Ascending aorta (tissue), 2 donors: ENCODE data around the gene HMCES. TPM values are rescaled to one million over a fixed set of nuclear protein-coding genes. Genes with fewer than 3 reads are reported as not detected.

Source experiments
- DNase-seq, 2 donors: peaks; one replicate each; pipeline ENCODE4 v3.0.0-alpha.2; 2019; ENCODE audit warnings: low spot score in 2 of 2
- H3K27ac ChIP-seq, 2 donors: fragments of 200-600 bp; sonication (generic); one replicate each; pipeline ENCODE4 v1.5.1; 2016 to 2017; ENCODE audit warnings: mild to moderate bottlenecking in 1 of 2
- H3K27me3 ChIP-seq: fragments of 200-600 bp; sonication (generic); one replicate; pipeline ENCODE4 v1.5.1; 2017
- H3K36me3 ChIP-seq, 2 donors: fragments of 200-600 bp; sonication (generic); one replicate each; pipeline ENCODE4 v1.5.1; 2016
- H3K4me1 ChIP-seq, 2 donors: fragments of 200-600 bp; sonication (generic); one replicate each; pipeline ENCODE4 v1.5.1; 2016 to 2017; ENCODE audit warnings: mild to moderate bottlenecking in 1 of 2
- H3K4me3 ChIP-seq, 2 donors: fragments of 200-600 bp; sonication (generic); one replicate each; pipeline ENCODE4 v1.5.1; 2016 to 2017; ENCODE audit warnings: mild to moderate bottlenecking in 1 of 2
- H3K9me3 ChIP-seq, 2 donors: fragments of 200-600 bp; sonication (generic); one replicate each; pipeline ENCODE4 v1.5.1; 2016
- CTCF ChIP-seq, 3 experiments: fragments of 200-600 bp in 2 of 3; fragments of 450-650 bp in 1 of 3; sonication (generic) in 2 of 3; IDR thresholded peaks; one replicate each; pipeline ENCODE4 v1.5.1; 2016 to 2019; ENCODE audit warnings: antibody characterized with exemption in 3 of 3, mild to moderate bottlenecking in 1 of 3, moderate library complexity in 1 of 3
- intact Hi-C: fragments of 100-400 bp; cut with DNase I; formaldehyde crosslinking; loops from one replicate; pipeline ENCODE4 v1.15.1; 2023
- total RNA-seq: library from RNA; depleted of rRNA; stranded (reverse); fragments of >200 nt; gene quantifications from one replicate; pipeline ENCODE4 v1.1.0, GENCODE V29; 2016

Gene HMCES
- total RNA-seq, 1 donor from 2014 or later, result 11.2 TPM

- no peak overlapping the region for H3K27ac ChIP-seq
- peaks cover 0 to 15% of the 10 kb centered on the region in 2 donors for H3K4me1 ChIP-seq
- intact Hi-C loops, result no loop called here
- no peak for TF ChIP-seq CTCF (IDR thresholded peaks at IDR 0.05)
- peaks cover 0 to 6% of the 10 kb centered on the region in 2 donors for H3K36me3 ChIP-seq
- H3K4me3 ChIP-seq, result no peak overlapping the region
- no peaks in the 10 kb centered on the region for H3K27me3 ChIP-seq
- no peak for DNase-seq
- no peaks in the 10 kb centered on the region for H3K9me3 ChIP-seq
Observed at GRCh38 chr3:129308636-129309035, 30.0 kb downstream of the HMCES start.

DNA sequence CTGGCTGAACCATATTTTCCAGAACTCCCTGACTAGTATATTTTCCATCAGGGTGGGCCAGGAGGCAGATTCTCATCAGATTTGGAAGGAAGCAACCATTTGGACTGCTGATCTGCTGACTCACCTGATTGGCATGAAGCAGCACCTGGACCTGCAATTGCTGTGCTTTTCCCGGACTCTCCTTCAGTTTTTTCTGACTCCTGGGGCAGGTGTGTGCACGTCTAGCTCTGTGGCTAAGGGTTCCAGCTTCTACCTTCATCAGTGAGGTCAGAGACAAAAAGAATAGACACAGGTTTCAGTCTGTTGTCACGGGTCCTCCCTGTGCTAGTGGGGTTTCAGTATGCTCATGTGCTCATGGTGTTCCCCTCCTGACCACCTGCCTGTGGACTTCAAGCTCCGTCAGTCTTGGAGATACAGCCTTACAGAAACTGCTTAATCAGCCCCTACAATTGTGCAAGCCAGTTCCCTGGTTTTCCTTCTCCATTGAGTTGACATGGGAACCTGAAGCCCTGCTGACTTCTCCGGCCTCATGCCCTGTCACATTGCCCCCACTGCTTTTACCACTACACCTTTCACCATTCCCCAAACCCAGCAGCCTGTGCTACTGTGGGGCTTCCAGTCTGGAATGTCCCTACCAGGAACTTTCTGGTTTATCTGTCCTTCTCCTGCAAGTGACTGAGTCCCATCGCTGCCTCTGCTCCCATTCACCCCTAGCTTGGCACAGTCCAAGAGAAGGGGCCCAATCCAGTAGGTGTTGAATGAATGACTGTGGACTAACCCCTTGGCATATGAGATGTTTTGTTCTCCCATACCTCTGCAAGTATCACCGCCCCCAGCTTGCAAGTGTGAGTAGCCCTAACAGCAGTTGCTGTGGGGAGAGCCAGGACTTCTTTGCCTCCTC lies 31.7 kb downstream of the HMCES start:
- intact Hi-C loops, result no loop called here

GRCh38 chr3:129311054-129311902 lies 32.6 kb downstream of the HMCES start:
- H3K27me3 ChIP-seq, result no peaks in the 10 kb centered on the region
- H3K4me3 ChIP-seq, result no peak overlapping the region
- no peaks in the 10 kb centered on the region for H3K9me3 ChIP-seq
- no peaks in the 10 kb centered on the region for H3K36me3 ChIP-seq
- intact Hi-C loops, result no loop called here
- H3K27ac ChIP-seq, result no peak overlapping the region
- peak in 1 of 2 donors; percentile 61 for DNase-seq
- TF ChIP-seq CTCF (IDR thresholded peaks at IDR 0.05), result no peak
- H3K4me1 ChIP-seq, result peaks cover 0 to 13% of the 10 kb centered on the region in 2 donors

More for the DNA sequence above, 31.7 kb downstream of the HMCES start:
- Histone ChIP-seq H3K36me3 (no peaks in the 10 kb centered on the region), H3K4me3 (no peak overlapping the region), H3K27me3 (no peaks in the 10 kb centered on the region), H3K9me3 (no peaks in the 10 kb centered on the region), H3K4me1 (peaks cover 0 to 16% of the 10 kb centered on the region in 2 donors), H3K27ac (no peak overlapping the region)
- TF ChIP-seq CTCF (IDR thresholded peaks at IDR 0.05), result no peak
- DNase-seq, result peak in 1 of 2 donors; percentile 63

GRCh38 chr3:129312021-129312639 lies 33.5 kb downstream of the HMCES start:
- H3K27me3 ChIP-seq, result no peaks in the 10 kb centered on the region
- peak in 1 of 2 donors; percentile 56 for DNase-seq
- H3K4me1 ChIP-seq, result peaks cover 4 to 16% of the 10 kb centered on the region in 2 donors
- no peaks in the 10 kb centered on the region for H3K36me3 ChIP-seq
- H3K27ac ChIP-seq, result peak overlapping the region in 1 of 2 donors; percentile 89
- no peaks in the 10 kb centered on the region for H3K9me3 ChIP-seq
- H3K4me3 ChIP-seq, result no peak overlapping the region
- TF ChIP-seq CTCF (IDR thresholded peaks at IDR 0.05), result no peak
- intact Hi-C loops, result no loop called here

DNA sequence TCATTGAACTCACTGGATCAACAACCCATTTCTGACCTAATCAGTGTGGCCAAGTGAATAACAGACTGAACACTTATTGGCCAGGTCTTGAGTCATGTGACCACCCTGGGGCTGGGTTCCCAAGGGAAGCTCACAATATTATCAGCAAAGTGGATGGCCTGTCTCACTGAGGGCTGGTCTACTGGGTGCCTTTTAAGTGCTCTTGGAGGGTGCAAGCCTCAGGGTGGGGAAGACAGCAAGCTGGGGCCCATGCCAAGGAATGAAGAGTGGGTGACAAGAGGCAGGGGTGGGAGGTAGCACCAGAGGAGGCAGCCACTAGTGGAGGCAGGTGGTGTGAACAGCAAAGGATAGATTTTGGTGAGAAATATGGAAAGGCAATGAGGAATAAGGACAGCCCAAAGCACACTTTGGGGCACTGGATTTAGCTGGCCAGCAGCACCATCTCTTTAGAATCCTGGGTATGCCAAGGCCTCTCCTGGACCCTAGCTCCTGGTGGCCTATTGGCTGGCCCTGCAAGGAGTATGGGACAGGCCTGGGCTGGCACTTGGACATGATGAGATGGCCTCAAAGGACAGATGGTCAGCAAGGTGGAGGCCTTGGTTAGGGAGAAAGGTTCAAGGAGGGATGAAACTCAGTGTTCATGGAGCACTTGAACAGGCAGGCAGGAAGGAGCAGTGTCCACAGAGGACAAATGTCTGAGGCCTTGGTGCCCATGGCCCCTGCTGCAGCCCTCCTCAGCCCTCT lies 34.2 kb downstream of the HMCES start:
- intact Hi-C loops, result no loop called here
- TF ChIP-seq CTCF (IDR thresholded peaks at IDR 0.05), result no peak
- Histone ChIP-seq H3K4me3 (no peak overlapping the region), H3K4me1 (peaks cover 5 to 18% of the 10 kb centered on the region in 2 donors), H3K27ac (peak overlapping the region; percentile 89 to 90), H3K9me3 (no peaks in the 10 kb centered on the region), H3K36me3 (no peaks in the 10 kb centered on the region), H3K27me3 (no peaks in the 10 kb centered on the region)
- no peak for DNase-seq
